ENCODE measurements around the gene CCR6. TPM values are rescaled to one million over a fixed set of nuclear protein-coding genes. Genes with fewer than 3 reads are reported as not detected.

The CCR6 gene
- total RNA-seq, 6 experiments from 2014 or later: not detected

- H3K4me1 Mint-ChIP-seq (ENCODE audit: low read depth): no peaks in the 10 kb centered on the region
- no peak overlapping the region for H3K4me3 Mint-ChIP-seq
- H3K27ac Mint-ChIP-seq: no peak overlapping the region
- no peak for TF ChIP-seq CTCF (IDR thresholded peaks at IDR 0.05)
- H3K27me3 Mint-ChIP-seq (ENCODE audit: insufficient read depth): no peaks in the 10 kb centered on the region
- H3K36me3 Mint-ChIP-seq (ENCODE audit: low read depth): no peaks in the 10 kb centered on the region
- H3K9me3 Mint-ChIP-seq: peaks cover 25% of the 10 kb centered on the region
- DNase-seq: no peak
These were observed 18.5 kb upstream of the CCR6 start for GRCh38 chr6:167104388-167104787.

GRCh38 chr6:167105060-167105459 is 17.8 kb upstream of the CCR6 start:
- TF ChIP-seq CTCF (IDR thresholded peaks at IDR 0.05): no peak
- no peak for DNase-seq
- H3K4me1 Mint-ChIP-seq (ENCODE audit: low read depth): no peaks in the 10 kb centered on the region
- H3K4me3 Mint-ChIP-seq: no peak overlapping the region
- H3K27me3 Mint-ChIP-seq (ENCODE audit: insufficient read depth): no peaks in the 10 kb centered on the region
- H3K27ac Mint-ChIP-seq: no peak overlapping the region
- H3K9me3 Mint-ChIP-seq: peaks cover 25% of the 10 kb centered on the region
- H3K36me3 Mint-ChIP-seq (ENCODE audit: low read depth): 0 out of 2 replicates have a peak, but pooled peaks cover 4% of the 10 kb centered on the region

- Mint-ChIP-seq H3K27me3 (ENCODE audit: insufficient read depth) (no peaks in the 10 kb centered on the region), H3K27ac (no peak overlapping the region), H3K9me3 (peaks cover 25% of the 10 kb centered on the region), H3K4me3 (no peak overlapping the region), H3K4me1 (ENCODE audit: low read depth) (no peaks in the 10 kb centered on the region), H3K36me3 (ENCODE audit: low read depth) (0 out of 2 replicates have a peak, but pooled peaks cover 4% of the 10 kb centered on the region)
- no peak for TF ChIP-seq CTCF (IDR thresholded peaks at IDR 0.05)
- DNase-seq: no peak
These were observed 16.5 kb upstream of the CCR6 start for GRCh38 chr6:167106406-167106805.

GRCh38 chr6:167107787-167108186 is 15.1 kb upstream of the CCR6 start:
- no peaks in the 10 kb centered on the region for H3K27me3 Mint-ChIP-seq (ENCODE audit: insufficient read depth)
- no peaks in the 10 kb centered on the region for H3K4me1 Mint-ChIP-seq (ENCODE audit: low read depth)
- TF ChIP-seq CTCF (IDR thresholded peaks at IDR 0.05): no peak
- 0 out of 2 replicates have a peak, but pooled peaks cover 4% of the 10 kb centered on the region for H3K36me3 Mint-ChIP-seq (ENCODE audit: low read depth)
- H3K9me3 Mint-ChIP-seq: peaks cover 33% of the 10 kb centered on the region
- no peak for DNase-seq
- no peak overlapping the region for H3K27ac Mint-ChIP-seq
- no peak overlapping the region for H3K4me3 Mint-ChIP-seq

GRCh38 chr6:167108278-167108677 is 14.6 kb upstream of the CCR6 start:
- no peak for TF ChIP-seq CTCF (IDR thresholded peaks at IDR 0.05)
- Mint-ChIP-seq H3K4me3 (no peak overlapping the region), H3K36me3 (ENCODE audit: low read depth) (0 out of 2 replicates have a peak, but pooled peaks cover 4% of the 10 kb centered on the region), H3K27ac (no peak overlapping the region), H3K27me3 (ENCODE audit: insufficient read depth) (no peaks in the 10 kb centered on the region), H3K4me1 (ENCODE audit: low read depth) (no peaks in the 10 kb centered on the region), H3K9me3 (peaks cover 33% of the 10 kb centered on the region)
- DNase-seq: no peak

GRCh38 chr6:167109651-167110050 is 13.2 kb upstream of the CCR6 start:
- Mint-ChIP-seq H3K4me3 (no peak overlapping the region), H3K27ac (no peak overlapping the region), H3K36me3 (ENCODE audit: low read depth) (0 out of 2 replicates have a peak, but pooled peaks cover 4% of the 10 kb centered on the region), H3K9me3 (peaks cover 40% of the 10 kb centered on the region), H3K27me3 (ENCODE audit: insufficient read depth) (0 out of 2 replicates have a peak, but pooled peaks cover 3% of the 10 kb centered on the region), H3K4me1 (ENCODE audit: low read depth) (no peaks in the 10 kb centered on the region)
- TF ChIP-seq CTCF (IDR thresholded peaks at IDR 0.05): no peak
- DNase-seq: no peak

Data from HFFc6 (cell line).